Calu3 (cell line): ENCODE measurements around the gene PDE6H. TPM values are rescaled to one million over a fixed set of nuclear protein-coding genes. Genes with fewer than 3 reads are reported as not detected.

Source experiments
- BruUV-seq: library from RNA; stranded (reverse); fragments of 400-500 nt; replicated peaks from 2 replicates; lab custom pipeline; 2021; lab: Mats Ljungman, UMichigan
- CTCF ChIA-PET: fragments of 300-600 bp; sonication (Branson Sonifier 250); formaldehyde crosslinking; loops from one replicate; lab custom pipeline; 2022; ENCODE audit warnings: antibody characterized with exemption; lab: Charles Lee
- DNase-seq: peaks from one replicate; pipeline ENCODE4 v3.0.0; 2022
- H3K27ac Mint-ChIP-seq: one replicate; pipeline ENCODE4 v1.8.0; 2022; ENCODE audit warnings: mixed read lengths; ENCODE audit not compliant: unreplicated experiment
- H3K27me3 Mint-ChIP-seq: one replicate; pipeline ENCODE4 v1.8.0; 2022; ENCODE audit warnings: mixed read lengths; ENCODE audit not compliant: unreplicated experiment
- H3K36me3 Mint-ChIP-seq: one replicate; pipeline ENCODE4 v1.8.0; 2022; ENCODE audit warnings: mild to moderate bottlenecking, moderate library complexity, mixed read lengths; ENCODE audit not compliant: insufficient read depth, unreplicated experiment
- H3K4me1 Mint-ChIP-seq: one replicate; pipeline ENCODE4 v1.8.0; 2022; ENCODE audit warnings: mild to moderate bottlenecking, low read depth, mixed read lengths; ENCODE audit not compliant: unreplicated experiment
- H3K4me3 Mint-ChIP-seq: one replicate; pipeline ENCODE4 v1.8.0; 2022; ENCODE audit warnings: mild to moderate bottlenecking, low read depth, moderate library complexity, mixed read lengths; ENCODE audit not compliant: unreplicated experiment
- H3K9me3 Mint-ChIP-seq: one replicate; pipeline ENCODE4 v1.8.0; 2022; ENCODE audit warnings: low read depth, mixed read lengths; ENCODE audit not compliant: unreplicated experiment
- CTCF ChIP-seq: fragments of 200-600 bp; IDR thresholded peaks from one replicate; pipeline ENCODE4 v1.8.0; 2022; ENCODE audit warnings: antibody characterized with exemption; ENCODE audit not compliant: unreplicated experiment
- intact Hi-C: fragments of 100-400 bp; cut with micrococcal nuclease; formaldehyde crosslinking; loops from one replicate; pipeline ENCODE4 v1.10.0; 2022; ENCODE audit not compliant: unreplicated experiment
- total RNA-seq: library from RNA; stranded (reverse); gene quantifications from 2 replicates; pipeline ENCODE4 v1.2.3, GENCODE V29; 2022

PDE6H gene
- total RNA-seq, 1 experiment from 2014 or later = not detected

- H3K9me3 Mint-ChIP-seq = peaks cover 4% of the 10 kb centered on the region
- H3K27me3 Mint-ChIP-seq = no peaks in the 10 kb centered on the region
- intact Hi-C loops = no loop called here
- peak overlapping the region; percentile 74 for H3K4me3 Mint-ChIP-seq
- peak overlapping the region; percentile 97 for H3K27ac Mint-ChIP-seq
- no TSS peak for BruUV-seq
- TF ChIP-seq CTCF = no peak
- CTCF ChIA-PET = interaction anchor here (0.6 to 1.6 kb wide), 5 partner anchors 9 to 224 kb away, joined by 3 to 4 read pairs (median 3); partner anchors contain the start of gene ERP27
- H3K36me3 Mint-ChIP-seq = peaks cover 8% of the 10 kb centered on the region
- peak; percentile 72 for DNase-seq
- peaks cover 50% of the 10 kb centered on the region for H3K4me1 Mint-ChIP-seq
Observed at GRCh38 chr12:14928931-14929330, 43.9 kb upstream of the PDE6H start.

GRCh38 chr12:14930299-14930698, 42.5 kb upstream of the PDE6H start:
- BruUV-seq = no TSS peak
- CTCF ChIA-PET = no interaction called here
- TF ChIP-seq CTCF = no peak
- peaks cover 15% of the 10 kb centered on the region for H3K36me3 Mint-ChIP-seq
- H3K4me1 Mint-ChIP-seq = peaks cover 64% of the 10 kb centered on the region
- no peak overlapping the region for H3K4me3 Mint-ChIP-seq
- intact Hi-C loops = loop anchor here (5.0 kb wide), 2 partner anchors 57 to 83 kb away; no protein-coding TSS in a partner anchor
- H3K9me3 Mint-ChIP-seq = peaks cover 4% of the 10 kb centered on the region
- H3K27ac Mint-ChIP-seq = no peak overlapping the region
- no peaks in the 10 kb centered on the region for H3K27me3 Mint-ChIP-seq
- DNase-seq = no peak

GRCh38 chr12:14931359-14931758, 41.5 kb upstream of the PDE6H start:
- no peak for TF ChIP-seq CTCF
- no peak for DNase-seq
- Mint-ChIP-seq H3K4me3 (no peak overlapping the region), H3K27ac (no peak overlapping the region), H3K9me3 (peaks cover 4% of the 10 kb centered on the region), H3K4me1 (peaks cover 73% of the 10 kb centered on the region), H3K36me3 (peaks cover 15% of the 10 kb centered on the region), H3K27me3 (no peaks in the 10 kb centered on the region)
- intact Hi-C loops = loop anchor here (5.0 kb wide), 2 partner anchors 56 to 84 kb away; no protein-coding TSS in a partner anchor
- no TSS peak for BruUV-seq
- CTCF ChIA-PET = interaction anchor here (0.5 to 0.7 kb wide), 4 partner anchors 21 to 918 kb away, joined by 3 to 4 read pairs (median 4); no protein-coding TSS in a partner anchor

- H3K9me3 Mint-ChIP-seq = peaks cover 4% of the 10 kb centered on the region
- H3K4me3 Mint-ChIP-seq = no peak overlapping the region
- intact Hi-C loops = loop anchor here (5.0 kb wide), 2 partner anchors 55 to 85 kb away; no protein-coding TSS in a partner anchor
- TF ChIP-seq CTCF = no peak
- no TSS peak for BruUV-seq
- H3K27me3 Mint-ChIP-seq = no peaks in the 10 kb centered on the region
- no peak for DNase-seq
- CTCF ChIA-PET = interaction anchor here (0.5 to 0.7 kb wide), 4 partner anchors 22 to 917 kb away, joined by 3 to 4 read pairs (median 4); no protein-coding TSS in a partner anchor
- peaks cover 74% of the 10 kb centered on the region for H3K4me1 Mint-ChIP-seq
- peak overlapping the region; percentile 80 for H3K27ac Mint-ChIP-seq
- H3K36me3 Mint-ChIP-seq = peaks cover 15% of the 10 kb centered on the region
Observed at GRCh38 chr12:14931791-14932560, 40.9 kb upstream of the PDE6H start.
